Measurements from ENCODE around the gene SERPINB8.

DNA sequence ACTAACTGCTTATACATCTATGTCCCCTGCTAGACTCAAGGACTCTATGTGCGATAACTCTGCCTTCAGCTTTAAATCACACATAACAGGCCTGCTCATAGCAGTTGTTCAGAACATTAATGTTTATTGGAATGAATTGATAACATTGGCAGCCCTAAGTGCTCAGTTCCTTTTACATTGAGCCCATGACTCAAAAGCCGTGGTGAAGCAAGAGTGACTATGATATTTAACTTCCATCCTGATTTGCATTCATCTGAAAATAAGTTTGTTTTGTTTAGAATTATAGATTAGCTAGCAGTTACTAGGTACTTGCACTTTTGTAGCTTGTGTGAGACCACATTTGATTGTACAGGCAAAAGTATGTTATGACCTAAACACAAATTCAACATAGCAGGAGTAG is 47.8 kb upstream of the SERPINB8 start:
- TF ChIP-seq POLR2A (IDR thresholded peaks at IDR 0.05; ENCODE audit: low read depth, low read length) = no peak
- TF ChIP-seq TAF1 (IDR thresholded peaks at IDR 0.05; ENCODE audit: borderline replicate concordance, low read depth, low read length) = no peak
